ENCODE results near the gene ATP1A4. TPM values are rescaled to one million over a fixed set of nuclear protein-coding genes. Genes with fewer than 3 reads are reported as not detected.

ATP1A4 gene
- total RNA-seq, 1 donor from 2014 or later, result not detected

DNA sequence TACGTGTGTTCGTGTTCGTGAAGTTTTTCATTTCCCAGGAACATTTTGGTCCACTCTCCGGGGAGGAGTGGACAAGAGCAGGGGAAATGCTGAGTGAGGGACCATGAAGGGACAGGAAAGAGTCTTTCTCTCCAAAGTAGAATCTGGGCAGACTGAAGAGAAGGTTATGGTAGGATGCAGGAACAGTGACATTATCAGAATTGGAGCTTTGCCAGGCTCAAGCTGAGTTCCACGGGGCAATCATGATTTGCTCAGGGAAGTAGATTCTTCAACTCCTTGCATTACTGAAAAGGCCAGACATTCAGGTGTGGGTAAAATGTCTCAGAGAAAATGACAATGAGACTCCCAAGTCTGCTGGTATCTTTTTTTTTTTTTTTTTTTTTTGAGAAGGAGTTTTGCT lies 16.6 kb downstream of the ATP1A4 start:
- DNase-seq (ENCODE audit: low spot score in 2 of 2), result peak in 1 of 2 donors; percentile 5
- no peak overlapping the region for H3K27ac ChIP-seq
- no peaks in the 10 kb centered on the region for H3K36me3 ChIP-seq
- no peaks in the 10 kb centered on the region for H3K9me3 ChIP-seq
- H3K4me3 ChIP-seq, result no peak overlapping the region
- H3K27me3 ChIP-seq, result no peaks in the 10 kb centered on the region
- H3K4me1 ChIP-seq, result no peaks in the 10 kb centered on the region
- intact Hi-C loops (cut with DNase I), result loop anchor here (10.0 kb wide), 1 partner anchor 63 kb away; no protein-coding TSS in a partner anchor
- TF ChIP-seq, protein P1, sequence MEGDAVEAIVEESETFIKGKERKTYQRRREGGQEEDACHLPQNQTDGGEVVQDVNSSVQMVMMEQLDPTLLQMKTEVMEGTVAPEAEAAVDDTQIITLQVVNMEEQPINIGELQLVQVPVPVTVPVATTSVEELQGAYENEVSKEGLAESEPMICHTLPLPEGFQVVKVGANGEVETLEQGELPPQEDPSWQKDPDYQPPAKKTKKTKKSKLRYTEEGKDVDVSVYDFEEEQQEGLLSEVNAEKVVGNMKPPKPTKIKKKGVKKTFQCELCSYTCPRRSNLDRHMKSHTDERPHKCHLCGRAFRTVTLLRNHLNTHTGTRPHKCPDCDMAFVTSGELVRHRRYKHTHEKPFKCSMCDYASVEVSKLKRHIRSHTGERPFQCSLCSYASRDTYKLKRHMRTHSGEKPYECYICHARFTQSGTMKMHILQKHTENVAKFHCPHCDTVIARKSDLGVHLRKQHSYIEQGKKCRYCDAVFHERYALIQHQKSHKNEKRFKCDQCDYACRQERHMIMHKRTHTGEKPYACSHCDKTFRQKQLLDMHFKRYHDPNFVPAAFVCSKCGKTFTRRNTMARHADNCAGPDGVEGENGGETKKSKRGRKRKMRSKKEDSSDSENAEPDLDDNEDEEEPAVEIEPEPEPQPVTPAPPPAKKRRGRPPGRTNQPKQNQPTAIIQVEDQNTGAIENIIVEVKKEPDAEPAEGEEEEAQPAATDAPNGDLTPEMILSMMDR (IDR thresholded peaks at IDR 0.05), result no peak

DNA sequence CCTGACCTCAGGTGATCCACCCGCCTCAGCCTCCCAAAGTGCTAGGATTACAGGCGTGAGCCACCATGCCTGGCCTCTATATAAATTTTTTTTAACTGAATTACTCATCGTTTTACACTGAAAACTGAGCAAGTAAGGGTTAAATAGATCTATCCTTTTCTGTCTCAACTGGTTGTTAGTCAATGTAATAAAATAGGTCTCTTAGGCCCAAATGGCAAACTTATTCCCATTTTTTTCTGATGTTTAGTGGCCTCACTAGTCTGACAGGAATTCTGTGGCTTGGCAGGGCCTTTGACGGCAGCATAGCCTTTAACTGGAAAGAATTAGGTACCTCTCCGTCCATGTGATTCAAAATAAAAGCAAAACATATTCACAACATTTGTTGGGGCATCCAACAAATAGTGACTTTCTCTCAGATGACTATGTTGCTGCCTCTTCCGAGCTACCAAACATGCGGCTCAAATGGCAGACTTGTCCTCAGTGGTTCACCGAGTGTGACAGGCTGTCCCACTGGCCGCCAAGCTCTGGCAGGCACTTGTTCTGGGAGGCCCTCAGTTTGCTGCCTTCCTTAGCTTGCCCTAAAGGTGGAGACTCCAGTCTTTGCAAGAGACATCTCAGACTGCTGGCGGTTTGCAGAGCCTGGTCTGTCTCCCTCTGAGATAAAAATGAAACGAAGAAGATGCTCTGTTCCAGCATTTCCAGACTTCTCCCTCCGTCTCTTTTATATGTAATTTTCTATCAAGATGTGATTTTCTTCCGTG lies 17.4 kb downstream of the ATP1A4 start:
- Histone ChIP-seq H3K4me3 (no peak overlapping the region), H3K9me3 (no peaks in the 10 kb centered on the region), H3K27ac (no peak overlapping the region), H3K4me1 (no peaks in the 10 kb centered on the region), H3K27me3 (no peaks in the 10 kb centered on the region), H3K36me3 (no peaks in the 10 kb centered on the region)
- TF ChIP-seq, protein P1 (IDR thresholded peaks at IDR 0.05), result no peak
- intact Hi-C loops (cut with DNase I), result loop anchor here (10.0 kb wide), 1 partner anchor 64 kb away; no protein-coding TSS in a partner anchor
- DNase-seq (ENCODE audit: low spot score in 2 of 2), result peak in 1 of 2 donors; percentile 54

DNA sequence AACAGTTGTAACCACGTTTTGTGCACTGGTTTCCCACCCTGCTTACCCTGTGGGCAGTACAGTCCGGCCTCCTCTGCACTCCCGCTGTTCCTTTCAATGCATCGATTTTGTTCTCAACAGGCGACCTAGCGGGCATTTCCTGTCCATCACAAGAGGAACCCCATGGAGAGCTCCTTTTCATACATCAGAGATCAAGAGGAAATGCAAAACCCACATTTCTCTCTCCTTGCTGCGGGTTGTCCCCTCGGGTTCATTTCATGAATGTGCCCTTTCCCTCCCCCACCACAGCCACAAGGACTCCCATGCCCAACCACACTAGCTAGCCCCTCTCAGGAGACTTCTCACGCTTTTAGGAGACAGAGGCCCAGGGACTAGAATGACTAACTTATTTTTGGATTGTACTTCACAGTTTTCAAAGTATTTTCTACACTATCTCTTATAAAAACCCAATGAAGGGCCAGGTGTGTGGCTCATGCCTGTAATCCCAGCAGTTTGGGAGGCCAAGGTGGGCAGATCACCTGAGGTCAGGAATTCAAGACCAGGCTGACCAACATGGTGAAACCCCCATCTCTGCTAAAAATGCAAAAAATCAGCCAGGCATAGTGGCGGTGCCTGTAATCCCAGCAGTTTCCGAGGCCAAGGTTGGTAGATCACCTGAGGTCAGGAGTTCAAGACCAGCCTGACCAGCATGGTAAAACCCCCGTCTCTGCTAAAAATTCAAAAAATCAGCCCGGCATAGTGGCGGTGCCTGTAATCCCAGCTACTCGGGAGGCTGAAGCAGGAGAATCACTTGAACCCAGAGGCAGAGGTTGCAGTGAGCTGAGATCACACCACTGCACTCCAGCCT lies 18.4 kb downstream of the ATP1A4 start:
- H3K9me3 ChIP-seq, result no peaks in the 10 kb centered on the region
- H3K36me3 ChIP-seq, result no peaks in the 10 kb centered on the region
- no peak overlapping the region for H3K27ac ChIP-seq
- H3K4me3 ChIP-seq, result no peak overlapping the region
- TF ChIP-seq, protein P1 (IDR thresholded peaks at IDR 0.05), result no peak
- H3K27me3 ChIP-seq, result no peaks in the 10 kb centered on the region
- H3K4me1 ChIP-seq, result no peaks in the 10 kb centered on the region
- DNase-seq (ENCODE audit: low spot score in 2 of 2), result peak in 1 of 2 donors; percentile 19
- intact Hi-C loops (cut with DNase I), result loop anchor here (10.0 kb wide), 1 partner anchor 65 kb away; no protein-coding TSS in a partner anchor

DNA sequence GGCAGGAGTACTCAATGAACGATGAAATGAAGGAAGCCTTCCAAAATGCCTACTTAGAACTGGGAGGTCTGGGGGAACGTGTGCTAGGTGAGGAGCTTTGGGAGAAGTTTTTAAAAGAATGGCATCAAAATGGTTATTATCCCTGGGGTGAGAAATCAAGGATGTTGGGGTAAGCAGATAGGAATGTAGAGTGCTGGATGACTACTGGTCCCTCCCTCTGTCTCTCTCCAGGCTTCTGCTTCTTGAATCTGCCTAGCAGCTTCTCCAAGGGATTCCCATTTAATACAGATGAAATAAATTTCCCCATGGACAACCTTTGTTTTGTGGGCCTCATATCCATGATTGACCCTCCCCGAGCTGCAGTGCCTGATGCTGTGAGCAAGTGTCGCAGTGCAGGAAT lies 20.0 kb downstream of the ATP1A4 start:
- TF ChIP-seq, protein P1 (IDR thresholded peaks at IDR 0.05), result no peak
- intact Hi-C loops (cut with DNase I), result no loop called here

DNA sequence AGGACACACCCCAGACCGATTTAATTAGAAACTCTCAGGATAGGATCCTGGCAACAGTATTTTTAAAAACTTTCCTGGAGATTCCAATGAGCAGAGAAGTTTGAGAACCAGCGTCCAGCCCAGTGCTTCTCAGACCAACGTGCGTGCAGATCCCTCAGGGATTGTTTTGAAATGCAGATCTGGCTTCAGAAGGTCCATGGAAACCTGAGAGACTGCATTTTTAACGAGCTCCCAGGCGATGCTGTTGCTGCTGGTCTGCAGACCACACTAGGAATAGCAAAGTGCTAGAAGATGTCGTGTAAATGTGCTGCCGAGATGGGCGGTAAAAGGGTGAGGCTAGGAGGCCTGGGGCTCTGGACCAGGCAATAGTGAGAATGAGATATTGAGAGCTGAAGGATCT lies 20.6 kb downstream of the ATP1A4 start:
- TF ChIP-seq, protein P1 (IDR thresholded peaks at IDR 0.05), result no peak
- Histone ChIP-seq H3K4me1 (no peaks in the 10 kb centered on the region), H3K9me3 (no peaks in the 10 kb centered on the region), H3K4me3 (no peak overlapping the region), H3K27me3 (no peaks in the 10 kb centered on the region), H3K27ac (no peak overlapping the region), H3K36me3 (no peaks in the 10 kb centered on the region)
- DNase-seq (ENCODE audit: low spot score in 2 of 2), result peak in 1 of 2 donors; percentile 13
- intact Hi-C loops (cut with DNase I), result no loop called here

More for the DNA sequence above, 20.0 kb downstream of the ATP1A4 start:
- Histone ChIP-seq H3K27me3 (no peaks in the 10 kb centered on the region), H3K27ac (no peak overlapping the region), H3K4me3 (no peak overlapping the region), H3K9me3 (no peaks in the 10 kb centered on the region), H3K36me3 (no peaks in the 10 kb centered on the region), H3K4me1 (no peaks in the 10 kb centered on the region)
- DNase-seq (ENCODE audit: low spot score in 2 of 2), result peak in 1 of 2 donors; percentile 9

Measured in ascending aorta (tissue), 2 donors.